Gastrocnemius medialis (tissue), 4 donors: ENCODE results near the gene WNT9A.

ENCODE experiments used
- CTCF ChIP-seq, 5 experiments: fragments of 450-650 bp in 3 of 5; fragments of 200-600 bp in 2 of 5; sonication (generic) in 2 of 5; IDR thresholded peaks in 4 of 5; conservative IDR thresholded peaks in 1 of 5; 1 replicate in 4 of 5; 2 replicates in 1 of 5; pipeline ENCODE4 v1.5.1; 2016 to 2019; ENCODE audit warnings: antibody characterized with exemption in 5 of 5, mild to moderate bottlenecking in 3 of 5, moderate library complexity in 3 of 5
- POLR2A ChIP-seq, 2 donors: fragments of 450-650 bp; IDR thresholded peaks; one replicate each; pipeline ENCODE4 v1.6.1; 2017; ENCODE audit warnings: antibody characterized with exemption in 2 of 2, mild to moderate bottlenecking in 2 of 2, moderate library complexity in 2 of 2

GRCh38 chr1:227996187-227996950, 48.6 kb upstream of the WNT9A start:
- TF ChIP-seq CTCF (IDR thresholded peaks at IDR 0.05 in 4 of 5, conservative IDR thresholded peaks at IDR 0.05 in 1 of 5): no peak
- TF ChIP-seq POLR2A (IDR thresholded peaks at IDR 0.05): no peak
